Activated CD4-positive, alpha-beta memory T cell treated with anti-CD3 and anti-CD28 coated beads, Interleukin-2, amount 10 ng/mL, durations not matched to agents 7 days and 5 days (primary cell): Measurements from ENCODE around the gene WDR27. TPM values are rescaled to one million over a fixed set of nuclear protein-coding genes. Genes with fewer than 3 reads are reported as not detected.
"Not testable (repeated sequence)": the region's sequence is repeated elsewhere in the genome, so short reads cannot be mapped to it uniquely, and the experiment has no call there.

ENCODE experiments used
- CTCF ChIA-PET: fragments of 350-600 bp; sonication (Branson Sonifier 250); formaldehyde crosslinking; loops from one replicate; lab custom pipeline; 2021; ENCODE audit warnings: antibody characterized with exemption, inconsistent platforms; lab: Charles Lee
- POLR2A ChIA-PET: fragments of 350-600 bp; sonication (Branson Sonifier 250); formaldehyde crosslinking; loops from one replicate; lab custom pipeline; 2021; ENCODE audit warnings: antibody characterized with exemption; lab: Charles Lee
- DNase-seq: peaks from one replicate; pipeline ENCODE4 v3.0.0-alpha.2; 2020
- H3K27ac Mint-ChIP-seq: one replicate; pipeline ENCODE4 v1.8.0; 2021; ENCODE audit warnings: mild to moderate bottlenecking, mixed read lengths
- H3K27me3 Mint-ChIP-seq: one replicate; pipeline ENCODE4 v1.8.0; 2021; ENCODE audit warnings: mixed read lengths
- H3K36me3 Mint-ChIP-seq: one replicate; pipeline ENCODE4 v1.8.0; 2021; ENCODE audit warnings: low read depth, mixed read lengths
- H3K4me1 Mint-ChIP-seq: one replicate; pipeline ENCODE4 v1.8.0; 2021; ENCODE audit warnings: mixed read lengths
- H3K4me3 Mint-ChIP-seq: one replicate; pipeline ENCODE4 v1.8.0; 2021; ENCODE audit warnings: mild to moderate bottlenecking, mixed read lengths
- H3K9me3 Mint-ChIP-seq: one replicate; pipeline ENCODE4 v1.8.0; 2021; ENCODE audit warnings: mixed read lengths
- total RNA-seq, 2 experiments: library from RNA; stranded (reverse); gene quantifications; one replicate each; pipeline ENCODE4 v1.2.3, GENCODE V29; 2021

WDR27 gene
- total RNA-seq, 2 experiments from 2014 or later: 24.9 to 25.2 TPM

DNA sequence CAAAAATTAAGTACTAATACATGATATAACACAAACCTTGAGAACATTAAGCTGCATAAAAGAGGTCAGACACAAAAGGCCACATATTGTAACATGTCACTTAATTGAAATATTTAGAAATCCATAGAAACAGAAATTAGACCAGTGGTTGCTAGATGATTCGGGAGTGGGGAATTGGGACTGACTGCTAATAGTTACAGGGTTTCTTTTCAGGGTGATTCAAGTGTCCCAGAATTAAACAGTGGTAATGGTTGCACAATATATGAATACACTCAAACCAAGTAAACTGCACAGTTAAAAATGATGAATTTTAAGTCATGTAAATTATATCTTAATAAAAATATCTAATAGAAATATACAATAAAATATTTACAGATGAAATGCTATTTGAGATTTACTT is 174.5 kb downstream of the WDR27 start:
- Mint-ChIP-seq H3K36me3 (no peaks in the 10 kb centered on the region), H3K27me3 (no peaks in the 10 kb centered on the region), H3K4me1 (peaks cover 18% of the 10 kb centered on the region), H3K9me3 (peaks cover 1% of the 10 kb centered on the region), H3K4me3 (no peak overlapping the region), H3K27ac (no peak overlapping the region)
- no peak for DNase-seq
- POLR2A ChIA-PET: no interaction called here
- CTCF ChIA-PET: no interaction called here

DNA sequence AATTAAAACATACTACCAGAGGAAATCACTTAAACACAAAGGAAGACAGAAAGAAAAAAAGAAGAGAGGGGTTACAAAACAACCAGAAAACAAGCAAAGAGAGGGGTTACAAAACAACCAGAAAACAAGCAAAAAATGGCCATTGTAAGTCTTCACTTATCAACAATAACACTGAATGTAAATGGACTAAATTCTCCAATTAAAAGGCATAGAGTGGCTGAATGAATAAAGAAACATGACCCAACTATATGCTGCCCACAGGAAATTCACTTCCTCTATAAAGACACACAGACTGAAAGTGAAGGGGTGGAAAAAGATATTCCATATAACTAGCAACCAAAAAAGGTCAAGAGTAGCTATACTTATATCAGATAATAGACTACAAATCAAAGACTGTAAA is 180.0 kb downstream of the WDR27 start:
- no peaks in the 10 kb centered on the region for H3K27me3 Mint-ChIP-seq
- CTCF ChIA-PET: no interaction called here
- peaks cover 2% of the 10 kb centered on the region for H3K9me3 Mint-ChIP-seq
- H3K36me3 Mint-ChIP-seq: no peaks in the 10 kb centered on the region
- no peak overlapping the region for H3K27ac Mint-ChIP-seq
- H3K4me3 Mint-ChIP-seq: no peak overlapping the region
- POLR2A ChIA-PET: no interaction called here
- no peaks in the 10 kb centered on the region for H3K4me1 Mint-ChIP-seq
- no peak for DNase-seq

DNA sequence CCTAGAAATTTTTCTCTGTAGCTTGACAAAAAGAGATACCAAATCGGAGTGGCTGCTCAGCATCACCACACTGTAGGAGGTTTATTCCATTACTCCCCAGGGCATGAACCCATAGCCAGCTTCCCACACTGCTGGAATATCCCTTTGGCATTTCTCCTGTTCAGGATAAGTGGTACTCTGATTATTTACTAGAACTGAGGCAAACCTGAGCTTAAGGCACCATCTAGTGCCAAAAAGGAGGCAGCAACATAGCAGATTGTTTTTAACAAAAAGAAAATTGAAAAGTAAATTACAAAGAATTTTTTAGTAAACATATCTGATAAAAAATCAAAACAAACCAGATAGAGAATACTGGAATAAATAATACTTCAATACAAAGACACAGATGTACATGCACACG is 181.7 kb downstream of the WDR27 start:
- POLR2A ChIA-PET: no interaction called here

DNA sequence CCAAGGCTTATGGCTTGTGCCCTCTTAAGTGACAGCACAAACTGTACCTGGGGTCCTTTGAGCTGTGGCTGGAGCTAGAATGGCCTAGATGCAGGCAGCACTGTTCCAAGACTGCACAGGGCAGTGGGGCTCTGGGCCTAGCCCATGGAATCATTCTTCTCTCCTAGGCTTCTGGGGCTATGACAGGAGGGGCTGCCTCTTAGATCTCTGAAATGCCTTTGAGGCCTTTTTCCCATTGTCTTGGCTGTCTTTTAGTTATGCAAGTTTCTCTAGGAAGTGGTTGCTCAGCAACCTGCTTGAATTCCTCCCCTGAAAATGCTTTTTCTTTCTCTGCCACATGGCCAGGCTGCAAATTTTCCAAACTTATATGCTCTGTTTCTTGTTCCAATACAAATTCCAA is 183.4 kb downstream of the WDR27 start:
- no peak for DNase-seq
- Mint-ChIP-seq H3K27me3 (no peaks in the 10 kb centered on the region), H3K9me3 (peaks cover 2% of the 10 kb centered on the region), H3K4me1 (no peaks in the 10 kb centered on the region), H3K36me3 (no peaks in the 10 kb centered on the region), H3K27ac (no peak overlapping the region), H3K4me3 (no peak overlapping the region)
- CTCF ChIA-PET: no interaction called here
- POLR2A ChIA-PET: no interaction called here

More for the DNA sequence above, 181.7 kb downstream of the WDR27 start:
- Mint-ChIP-seq H3K9me3 (peaks cover 2% of the 10 kb centered on the region), H3K27ac (no peak overlapping the region), H3K27me3 (no peaks in the 10 kb centered on the region), H3K4me1 (no peaks in the 10 kb centered on the region), H3K4me3 (no peak overlapping the region), H3K36me3 (no peaks in the 10 kb centered on the region)
- CTCF ChIA-PET: no interaction called here
- no peak for DNase-seq

DNA sequence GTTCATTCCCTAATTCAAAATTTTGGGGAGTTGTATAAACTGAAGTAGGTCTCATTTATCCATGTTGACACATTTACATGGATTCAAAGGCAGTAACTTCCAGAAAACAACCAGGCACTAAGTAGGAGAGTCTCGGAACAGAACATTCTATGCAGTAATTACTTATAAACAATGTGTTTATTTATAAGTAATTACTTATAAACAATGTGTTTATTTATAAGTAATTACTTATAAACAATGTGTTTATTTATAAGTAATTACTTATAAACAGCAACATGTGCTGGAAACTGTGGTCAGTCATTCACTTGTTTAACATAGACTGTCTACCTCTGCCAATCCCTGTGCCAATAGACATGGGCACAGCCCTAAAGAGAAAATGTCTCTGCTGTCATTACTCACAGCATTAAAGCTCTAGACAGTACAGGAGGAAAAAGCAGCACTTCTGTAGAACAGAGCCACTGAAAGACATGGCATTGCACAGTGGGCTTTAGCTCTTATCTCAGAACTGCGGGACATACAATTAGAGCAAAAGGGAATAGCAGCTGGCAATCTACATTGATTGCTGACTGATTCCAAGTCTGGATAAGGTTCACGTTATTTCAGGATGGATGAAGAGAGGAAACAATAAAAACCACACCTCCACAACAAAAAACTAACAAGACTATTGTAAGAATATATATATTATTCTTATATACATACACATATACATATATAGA is 188.2 kb downstream of the WDR27 start:
- POLR2A ChIA-PET: no interaction called here
- H3K27ac Mint-ChIP-seq: no peak overlapping the region
- no peaks in the 10 kb centered on the region for H3K4me1 Mint-ChIP-seq
- H3K9me3 Mint-ChIP-seq: no peaks in the 10 kb centered on the region
- H3K27me3 Mint-ChIP-seq: no peaks in the 10 kb centered on the region
- no peaks in the 10 kb centered on the region for H3K36me3 Mint-ChIP-seq
- no peak overlapping the region for H3K4me3 Mint-ChIP-seq
- DNase-seq: no peak
- CTCF ChIA-PET: no interaction called here

DNA sequence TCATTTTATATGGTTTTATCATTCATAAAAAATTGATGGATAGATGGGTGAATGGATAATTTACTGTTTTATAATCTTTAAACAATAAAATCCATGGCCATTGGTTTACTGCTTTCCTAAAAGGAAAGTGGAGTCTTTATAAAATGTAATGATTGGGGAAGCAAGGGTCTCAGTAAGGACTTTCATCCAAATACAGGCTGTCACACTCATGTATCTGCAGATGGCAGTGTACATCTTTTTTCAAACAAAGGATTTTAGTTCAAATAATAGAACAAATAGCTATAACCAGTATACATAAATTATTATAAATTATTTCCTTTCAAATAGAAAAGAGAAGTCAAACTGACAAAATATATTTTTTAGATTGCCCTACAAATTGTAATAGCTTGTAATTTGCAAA is 190.0 kb downstream of the WDR27 start:
- H3K27me3 Mint-ChIP-seq, H3K4me1 Mint-ChIP-seq, H3K27ac Mint-ChIP-seq, DNase-seq, H3K36me3 Mint-ChIP-seq, POLR2A ChIA-PET, H3K4me3 Mint-ChIP-seq, H3K9me3 Mint-ChIP-seq: not testable (repeated sequence)
- CTCF ChIA-PET: interaction anchor here (1.1 to 1.2 kb wide), 2 partner anchors 66 to 266 kb away, joined by 3 read pairs; no protein-coding TSS in a partner anchor

DNA sequence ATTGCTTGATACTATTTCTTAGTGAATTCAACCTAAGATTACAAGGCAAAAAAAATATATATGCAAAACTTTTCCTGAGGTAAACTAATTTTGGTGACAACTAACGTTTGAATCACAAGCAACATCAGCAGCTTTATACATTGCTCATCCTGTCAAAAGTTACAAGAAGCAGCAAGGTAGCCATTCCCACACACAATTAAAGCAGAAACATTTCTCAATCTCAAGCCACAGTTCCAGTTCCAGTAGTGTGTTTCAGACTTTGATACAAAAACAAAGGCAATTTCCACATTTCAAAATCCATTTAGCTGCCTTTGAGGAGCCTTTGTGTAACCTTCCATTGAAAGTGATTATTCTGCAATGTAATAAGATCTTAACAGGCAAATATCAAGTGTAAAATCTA is 191.0 kb downstream of the WDR27 start:
- no peak overlapping the region for H3K4me3 Mint-ChIP-seq
- no peak for DNase-seq
- ChIA-PET CTCF (no interaction called here), POLR2A (no interaction called here)
- H3K27me3 Mint-ChIP-seq: no peaks in the 10 kb centered on the region
- no peaks in the 10 kb centered on the region for H3K36me3 Mint-ChIP-seq
- no peaks in the 10 kb centered on the region for H3K4me1 Mint-ChIP-seq
- no peaks in the 10 kb centered on the region for H3K9me3 Mint-ChIP-seq
- H3K27ac Mint-ChIP-seq: no peak overlapping the region

DNA sequence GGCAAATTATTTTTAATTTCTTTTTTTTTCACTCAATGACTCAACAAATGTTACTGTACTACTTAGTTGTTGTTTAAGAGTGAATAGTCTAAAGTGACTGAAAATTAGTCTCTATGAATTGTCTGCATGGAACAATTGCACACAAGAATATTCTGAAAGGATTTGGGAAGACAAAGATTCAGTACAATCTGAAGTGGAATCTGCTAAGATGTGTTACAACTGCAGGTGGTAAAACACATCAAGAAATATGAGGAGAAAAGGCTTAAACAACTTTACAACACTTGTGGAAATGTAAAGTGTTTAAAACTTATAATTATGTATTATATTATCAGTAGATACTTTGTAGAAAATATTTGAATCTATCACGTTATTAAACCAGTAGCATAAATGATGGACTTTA is 193.4 kb downstream of the WDR27 start:
- CTCF ChIA-PET: no interaction called here
- Mint-ChIP-seq H3K4me3 (no peak overlapping the region), H3K9me3 (no peaks in the 10 kb centered on the region), H3K27ac (no peak overlapping the region), H3K4me1 (no peaks in the 10 kb centered on the region), H3K27me3 (no peaks in the 10 kb centered on the region), H3K36me3 (no peaks in the 10 kb centered on the region)
- POLR2A ChIA-PET: no interaction called here
- DNase-seq: no peak

DNA sequence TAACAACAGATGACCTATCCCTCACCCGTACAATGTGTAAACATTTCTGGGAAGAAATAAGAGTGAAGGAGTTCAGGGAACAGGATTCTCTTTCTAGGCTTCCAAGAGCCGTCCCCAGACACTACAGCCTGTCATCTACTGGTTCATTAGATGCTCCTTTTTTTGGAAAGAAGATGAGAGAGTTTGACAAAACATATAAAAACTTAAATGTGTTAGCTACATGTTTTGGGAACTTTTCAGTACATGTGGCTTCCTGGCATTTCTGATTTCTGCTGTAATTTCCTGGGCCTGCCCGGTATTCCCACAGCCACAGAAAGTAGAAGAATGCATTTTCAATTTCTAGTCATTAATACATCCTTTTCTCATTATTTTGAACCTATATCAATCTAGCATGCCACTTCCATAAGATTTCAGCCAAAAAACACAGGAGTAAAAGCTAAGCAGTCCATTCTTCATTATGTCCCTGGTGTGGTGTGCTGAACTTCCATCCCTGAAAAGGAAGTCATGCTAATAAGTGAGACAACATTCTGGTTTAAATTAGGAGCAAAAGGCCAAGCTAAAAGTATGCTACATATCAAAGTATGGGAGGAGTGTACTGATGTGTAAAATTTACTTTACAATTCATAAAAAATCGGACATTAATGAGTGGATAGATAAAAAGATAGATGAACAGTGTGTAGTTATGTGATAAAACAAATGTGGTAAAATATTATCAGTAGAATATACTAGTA is 198.2 kb downstream of the WDR27 start:
- Mint-ChIP-seq H3K9me3 (no peaks in the 10 kb centered on the region), H3K4me3 (no peak overlapping the region), H3K27ac (no peak overlapping the region), H3K36me3 (no peaks in the 10 kb centered on the region), H3K4me1 (no peaks in the 10 kb centered on the region), H3K27me3 (no peaks in the 10 kb centered on the region)
- no peak for DNase-seq
- POLR2A ChIA-PET: no interaction called here
- CTCF ChIA-PET: no interaction called here

DNA sequence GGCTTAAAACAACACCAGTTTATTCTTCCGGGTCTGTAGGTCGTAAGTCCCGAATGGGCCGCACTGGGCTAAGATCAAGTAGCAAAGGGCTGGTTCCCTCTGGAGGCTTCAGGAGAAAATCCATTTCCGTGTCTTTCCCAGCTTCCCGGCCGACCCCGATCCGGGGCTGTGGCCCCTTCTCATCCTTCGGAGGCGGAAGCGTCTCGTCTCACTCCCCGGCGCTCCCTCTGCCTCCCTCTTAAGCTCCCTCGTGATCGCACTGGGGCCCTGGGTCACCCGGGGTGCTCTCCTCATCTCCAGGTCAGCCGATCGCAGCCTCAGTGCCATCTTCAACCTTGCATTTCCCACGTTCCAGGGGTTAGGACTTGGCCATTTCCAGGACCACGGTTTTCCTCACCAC is 199.4 kb downstream of the WDR27 start:
- no peaks in the 10 kb centered on the region for H3K4me1 Mint-ChIP-seq
- ChIA-PET POLR2A (no interaction called here), CTCF (no interaction called here)
- DNase-seq: no peak
- H3K36me3 Mint-ChIP-seq: no peaks in the 10 kb centered on the region
- no peaks in the 10 kb centered on the region for H3K9me3 Mint-ChIP-seq
- H3K27me3 Mint-ChIP-seq: no peaks in the 10 kb centered on the region
- no peak overlapping the region for H3K27ac Mint-ChIP-seq
- no peak overlapping the region for H3K4me3 Mint-ChIP-seq

DNA sequence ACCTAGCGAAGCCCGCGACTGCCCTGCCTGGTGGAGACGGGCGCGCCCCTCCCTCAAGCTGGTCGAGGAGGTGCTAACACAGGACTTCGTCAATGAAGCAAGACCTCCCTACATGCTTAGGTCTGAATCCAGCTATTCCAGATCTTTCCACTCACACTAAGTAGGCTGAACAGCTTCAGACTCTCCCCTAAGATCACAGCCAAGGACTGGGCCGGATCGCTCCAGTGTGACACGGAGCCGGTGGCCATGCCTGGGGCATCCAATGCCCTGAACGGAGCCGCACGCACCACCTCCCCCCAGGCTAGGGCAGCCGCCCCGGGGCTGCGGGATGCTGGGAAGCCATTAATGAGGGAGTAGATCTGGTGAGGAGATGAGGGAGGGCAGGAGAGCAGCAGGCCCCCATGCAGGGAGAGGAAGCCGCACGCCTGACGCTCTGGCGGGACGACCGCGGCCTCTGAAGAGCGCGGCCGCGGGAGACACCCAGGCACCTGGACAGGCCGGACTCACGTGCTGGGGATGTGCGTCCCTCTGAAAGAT is 200.0 kb downstream of the WDR27 start:
- ChIA-PET POLR2A (no interaction called here), CTCF (no interaction called here)
- DNase-seq: no peak
- H3K4me3 Mint-ChIP-seq: no peak overlapping the region
- H3K27ac Mint-ChIP-seq: no peak overlapping the region
- H3K36me3 Mint-ChIP-seq: no peaks in the 10 kb centered on the region
- H3K27me3 Mint-ChIP-seq: no peaks in the 10 kb centered on the region
- no peaks in the 10 kb centered on the region for H3K4me1 Mint-ChIP-seq
- H3K9me3 Mint-ChIP-seq: no peaks in the 10 kb centered on the region

DNA sequence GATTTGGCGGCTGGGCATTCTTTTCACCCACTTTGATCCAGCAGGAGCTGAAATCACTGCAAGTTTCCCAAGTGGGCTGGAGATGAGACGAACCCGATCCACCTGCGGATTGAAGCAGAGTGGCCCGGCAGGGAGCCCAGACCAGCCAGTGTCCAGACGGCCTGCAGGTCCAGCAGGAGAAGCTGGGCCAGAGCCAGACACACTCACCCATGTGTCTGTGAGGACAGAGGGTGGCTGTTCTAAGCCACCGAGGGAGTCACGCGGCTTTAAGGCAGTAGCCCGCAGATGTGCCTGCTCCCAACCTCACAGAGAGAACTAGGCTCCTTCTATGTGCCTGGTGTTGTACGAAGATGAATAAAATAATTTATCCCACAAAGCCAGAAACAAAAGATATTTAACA is 200.7 kb downstream of the WDR27 start:
- DNase-seq: no peak
- ChIA-PET CTCF (no interaction called here), POLR2A (no interaction called here)
- H3K27me3 Mint-ChIP-seq: no peaks in the 10 kb centered on the region
- H3K4me1 Mint-ChIP-seq: no peaks in the 10 kb centered on the region
- H3K9me3 Mint-ChIP-seq: no peaks in the 10 kb centered on the region
- H3K4me3 Mint-ChIP-seq: no peak overlapping the region
- H3K27ac Mint-ChIP-seq: no peak overlapping the region
- no peaks in the 10 kb centered on the region for H3K36me3 Mint-ChIP-seq

DNA sequence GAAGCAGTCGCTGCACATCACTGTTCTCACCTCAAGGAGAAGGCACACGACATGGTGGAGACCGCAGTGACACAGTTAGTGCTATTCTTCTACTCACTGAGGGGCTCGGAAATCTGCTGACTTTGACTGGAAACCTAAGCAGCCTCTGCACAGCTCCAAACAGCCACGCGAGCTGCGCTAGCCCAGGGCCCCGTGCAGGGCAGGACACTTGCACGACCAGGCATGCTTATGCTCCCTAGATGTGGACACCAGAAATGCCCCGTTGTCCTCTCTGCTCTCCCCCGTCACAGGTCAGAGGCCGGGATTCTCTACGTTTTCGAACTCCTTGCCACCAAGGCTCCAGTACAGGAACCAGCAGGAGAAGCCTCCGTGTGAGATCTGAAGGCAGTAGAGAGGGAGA is 201.1 kb downstream of the WDR27 start:
- H3K27ac Mint-ChIP-seq: no peak overlapping the region
- no peaks in the 10 kb centered on the region for H3K36me3 Mint-ChIP-seq
- H3K27me3 Mint-ChIP-seq: no peaks in the 10 kb centered on the region
- CTCF ChIA-PET: no interaction called here
- H3K4me3 Mint-ChIP-seq: no peak overlapping the region
- no peaks in the 10 kb centered on the region for H3K9me3 Mint-ChIP-seq
- H3K4me1 Mint-ChIP-seq: no peaks in the 10 kb centered on the region
- no peak for DNase-seq
- POLR2A ChIA-PET: no interaction called here

DNA sequence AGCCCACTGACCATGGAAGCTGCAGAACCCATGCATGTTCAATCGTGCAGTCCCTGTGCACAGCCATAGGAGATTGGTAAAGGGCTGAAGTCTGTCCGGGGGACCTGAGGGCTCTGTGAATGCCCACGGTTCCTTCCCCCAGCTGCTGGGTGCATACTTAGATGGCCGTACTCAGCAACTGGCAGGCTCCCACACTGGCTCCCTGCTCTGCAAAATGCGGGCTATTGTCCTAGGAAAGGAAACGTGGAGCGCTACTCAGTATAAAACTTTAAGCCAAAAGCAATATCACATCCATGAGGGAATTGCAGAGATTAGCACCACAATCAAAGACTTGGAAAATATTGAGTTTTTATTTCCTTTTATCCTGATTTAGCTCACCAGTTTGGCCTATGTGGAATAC is 202.0 kb downstream of the WDR27 start:
- H3K27me3 Mint-ChIP-seq: peaks cover 2% of the 10 kb centered on the region
- no peaks in the 10 kb centered on the region for H3K36me3 Mint-ChIP-seq
- no peak for DNase-seq
- no peaks in the 10 kb centered on the region for H3K4me1 Mint-ChIP-seq
- no peaks in the 10 kb centered on the region for H3K9me3 Mint-ChIP-seq
- ChIA-PET CTCF (no interaction called here), POLR2A (no interaction called here)
- no peak overlapping the region for H3K4me3 Mint-ChIP-seq
- no peak overlapping the region for H3K27ac Mint-ChIP-seq
